CD4-positive, CD25-positive, alpha-beta regulatory T cell (primary cell): Measurements from ENCODE around the gene PCSK6. TPM values are rescaled to one million over a fixed set of nuclear protein-coding genes. Genes with fewer than 3 reads are reported as not detected.

Experiments used
- ATAC-seq, 2 donors: fragments of 150-1000 bp; cut with Tn5 transposase; one replicate each; pipeline ENCODE4 v1.10.0; 2021; ENCODE audit warnings: low read depth in 2 of 2, moderate number of reproducible peaks in 2 of 2, moderate library complexity in 1 of 2
- DNase-seq, 3 donors: peaks; one replicate each; pipeline versions ENCODE4 v3.0.0 to v3.0.0-alpha.2; 2012 to 2022; ENCODE audit warnings: mixed read lengths in 1 of 3
- H3K27ac ChIP-seq: one replicate; pipeline ENCODE4 v1.7.0; 2013; ENCODE audit warnings: mild to moderate bottlenecking, low read length; ENCODE audit not compliant: insufficient read depth, poor library complexity, severe bottlenecking
- H3K27me3 ChIP-seq: one replicate; pipeline ENCODE4 v1.7.0; 2013; ENCODE audit warnings: low read length; ENCODE audit not compliant: control insufficient read depth, insufficient read depth
- H3K36me3 ChIP-seq: one replicate; pipeline ENCODE4 v1.7.0; 2013; ENCODE audit warnings: mild to moderate bottlenecking, low read length, moderate library complexity; ENCODE audit not compliant: control insufficient read depth, insufficient read depth
- H3K4me1 ChIP-seq: 2 replicates; pipeline ENCODE4 v1.7.0; 2013; ENCODE audit warnings: mild to moderate bottlenecking, low read length; ENCODE audit not compliant: insufficient read depth, control insufficient read depth, poor library complexity, severe bottlenecking
- H3K4me3 ChIP-seq: one replicate; pipeline ENCODE4 v1.7.0; 2013; ENCODE audit warnings: low read depth, mild to moderate bottlenecking, low read length, moderate library complexity
- H3K9me3 ChIP-seq, 2 experiments: 1 replicate in 1 of 2; 2 replicates in 1 of 2; pipeline ENCODE4 v1.7.0; 2013; ENCODE audit warnings: low read length in 2 of 2, mild to moderate bottlenecking in 1 of 2, moderate library complexity in 1 of 2; ENCODE audit not compliant: control insufficient read depth in 2 of 2
- H3K27ac Mint-ChIP-seq, 3 donors: one replicate each; pipeline ENCODE4 v1.8.0; 2020 to 2022; ENCODE audit warnings: mild to moderate bottlenecking in 3 of 3, mixed read lengths in 3 of 3, moderate library complexity in 2 of 3
- H3K27me3 Mint-ChIP-seq: one replicate; pipeline ENCODE4 v1.8.0; 2022; ENCODE audit warnings: mild to moderate bottlenecking, mixed read lengths
- H3K36me3 Mint-ChIP-seq: one replicate; pipeline ENCODE4 v1.8.0; 2020; ENCODE audit warnings: mixed read lengths
- H3K4me1 Mint-ChIP-seq, 4 donors: one replicate each; pipeline ENCODE4 v1.8.0; 2020 to 2022; ENCODE audit warnings: mixed read lengths in 4 of 4, mild to moderate bottlenecking in 1 of 4
- H3K4me3 Mint-ChIP-seq, 4 donors: one replicate each; pipeline ENCODE4 v1.8.0; 2020 to 2022; ENCODE audit warnings: mild to moderate bottlenecking in 4 of 4, mixed read lengths in 4 of 4, moderate library complexity in 3 of 4
- H3K9me3 Mint-ChIP-seq, 7 donors: one replicate each; pipeline ENCODE4 v1.8.0; 2020 to 2022; ENCODE audit warnings: mixed read lengths in 7 of 7, mild to moderate bottlenecking in 3 of 7, moderate library complexity in 2 of 7
- polyA plus RNA-seq, 4 donors: library from polyadenylated mRNA; unstranded; fragments of 300-500 nt; fragmentation: Illumina TruSeq; gene quantifications; one replicate each; pipeline ENCODE4 v1.2.3, GENCODE V29; 2021
- total RNA-seq: library from RNA; stranded (reverse); gene quantifications from one replicate; pipeline ENCODE4 v1.2.3, GENCODE V29; 2022

Gene PCSK6
- total and polyA plus RNA-seq, 5 donors from 2014 or later: 0.07 to 1.1 (median 0.22) TPM; not detected in 1

DNA sequence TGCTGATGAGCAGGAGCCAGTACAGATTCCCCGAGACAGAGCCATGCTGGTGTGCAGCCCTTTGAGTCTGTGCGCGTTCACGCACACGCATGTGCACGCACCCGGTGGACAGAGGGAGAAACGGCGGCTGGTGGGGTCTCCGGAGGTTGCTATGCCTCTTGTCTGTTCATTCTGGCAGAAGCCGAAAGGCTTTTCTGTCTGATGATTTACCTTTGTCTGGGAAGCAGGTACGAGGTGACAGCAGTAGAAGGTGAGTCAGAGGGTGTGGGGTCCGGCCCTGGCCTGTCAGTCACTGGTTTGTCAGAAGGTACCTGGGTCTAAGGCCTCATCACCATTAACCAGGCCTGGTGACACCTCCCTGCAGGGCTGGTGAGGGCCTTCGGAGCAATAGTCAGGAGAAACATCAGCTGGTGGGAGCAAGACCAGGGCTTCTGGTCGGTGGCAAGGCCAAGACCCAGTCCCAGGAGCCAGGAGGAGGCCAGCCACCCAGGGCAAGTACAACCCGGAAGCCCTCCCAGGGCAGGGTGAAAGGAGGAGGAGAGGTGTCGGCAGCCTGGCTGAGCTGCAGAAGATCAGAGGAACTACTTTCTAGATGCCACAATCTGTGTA lies 7.5 kb downstream of the PCSK6 start:
- no peak for ATAC-seq
- DNase-seq: no peak
- Histone ChIP-seq H3K36me3 (no peaks in the 10 kb centered on the region), H3K9me3 (no peaks in the 10 kb centered on the region), H3K4me1 (no peaks in the 10 kb centered on the region), H3K27me3 (peaks cover 2% of the 10 kb centered on the region), H3K27ac (no peak overlapping the region), H3K4me3 (no peak overlapping the region)
- Mint-ChIP-seq H3K27ac (no peak overlapping the region), H3K4me3 (no peak overlapping the region), H3K9me3 (no peaks in the 10 kb centered on the region), H3K36me3 (no peaks in the 10 kb centered on the region), H3K27me3 (peaks cover 9% of the 10 kb centered on the region), H3K4me1 (no peaks in the 10 kb centered on the region)

DNA sequence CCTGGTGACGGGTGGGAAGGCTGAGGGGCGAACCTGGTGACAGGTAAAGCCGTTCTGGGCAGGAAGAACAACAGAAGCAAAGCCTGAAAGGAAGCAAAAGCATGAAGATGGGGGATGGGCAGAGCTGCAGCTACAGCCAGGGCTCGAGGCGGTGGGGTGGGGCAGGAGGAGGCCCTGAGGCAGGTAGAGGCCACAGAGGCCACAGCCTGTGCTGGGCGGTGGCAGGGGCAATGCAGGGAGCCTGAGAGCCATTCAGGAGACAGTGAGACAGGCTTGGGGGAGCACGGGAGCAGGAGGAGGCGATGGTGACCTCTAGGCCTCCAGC lies 8.2 kb downstream of the PCSK6 start:
- Mint-ChIP-seq H3K4me3 (no peak overlapping the region), H3K27me3 (peaks cover 3% of the 10 kb centered on the region), H3K4me1 (no peaks in the 10 kb centered on the region), H3K36me3 (no peaks in the 10 kb centered on the region), H3K9me3 (no peaks in the 10 kb centered on the region), H3K27ac (peak overlapping the region in 1 of 3 donors; percentile 55)
- H3K36me3 ChIP-seq: no peaks in the 10 kb centered on the region
- DNase-seq (no peak), ATAC-seq (no peak)
- no peaks in the 10 kb centered on the region for H3K4me1 ChIP-seq
- no peaks in the 10 kb centered on the region for H3K9me3 ChIP-seq
- H3K27ac ChIP-seq: no peak overlapping the region
- H3K4me3 ChIP-seq: no peak overlapping the region
- no peaks in the 10 kb centered on the region for H3K27me3 ChIP-seq

DNA sequence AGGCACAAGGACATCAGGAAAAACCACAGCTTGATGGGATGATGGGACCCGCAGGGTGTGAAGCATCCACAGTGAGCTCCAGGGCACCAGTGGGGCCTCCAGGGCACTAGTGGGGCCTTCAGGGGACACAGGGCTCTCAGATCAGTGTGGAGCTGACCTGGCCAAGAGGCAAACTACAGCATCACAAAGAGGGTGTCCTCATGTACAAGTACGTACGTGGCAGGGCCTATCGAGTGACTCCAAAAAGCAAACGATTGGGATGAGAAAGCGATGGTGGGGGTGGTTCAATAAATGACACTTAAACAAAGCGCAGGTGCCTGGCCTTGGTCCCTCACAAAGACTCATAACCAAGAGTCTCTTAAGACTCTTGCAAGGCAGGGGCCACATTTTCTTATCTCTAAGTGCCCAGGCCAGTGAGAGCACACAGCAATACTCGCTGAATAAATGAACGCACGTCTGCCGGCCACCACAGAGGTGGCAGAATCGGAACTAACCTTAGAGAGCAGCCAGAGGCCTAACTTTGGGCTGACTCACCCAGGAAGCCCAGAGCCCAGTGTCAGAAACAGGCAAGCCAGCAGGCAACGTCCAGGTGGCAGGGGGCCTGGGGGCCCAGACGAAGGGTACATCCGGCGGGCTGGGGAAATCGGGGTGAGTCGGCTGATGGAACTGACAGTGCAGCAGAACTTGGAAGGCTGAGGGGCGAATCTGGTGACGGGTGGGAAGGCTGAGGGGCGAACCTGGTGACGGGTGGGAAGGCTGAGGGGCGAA lies 8.7 kb downstream of the PCSK6 start:
- H3K36me3 ChIP-seq: no peaks in the 10 kb centered on the region
- Mint-ChIP-seq H3K27ac (peak overlapping the region in 1 of 3 donors; percentile 55), H3K4me3 (no peak overlapping the region), H3K4me1 (no peaks in the 10 kb centered on the region), H3K9me3 (no peaks in the 10 kb centered on the region), H3K36me3 (no peaks in the 10 kb centered on the region), H3K27me3 (no peaks in the 10 kb centered on the region)
- ATAC-seq (no peak), DNase-seq (no peak)
- H3K27ac ChIP-seq: no peak overlapping the region
- H3K9me3 ChIP-seq: no peaks in the 10 kb centered on the region
- H3K27me3 ChIP-seq: no peaks in the 10 kb centered on the region
- no peak overlapping the region for H3K4me3 ChIP-seq
- H3K4me1 ChIP-seq: no peaks in the 10 kb centered on the region

DNA sequence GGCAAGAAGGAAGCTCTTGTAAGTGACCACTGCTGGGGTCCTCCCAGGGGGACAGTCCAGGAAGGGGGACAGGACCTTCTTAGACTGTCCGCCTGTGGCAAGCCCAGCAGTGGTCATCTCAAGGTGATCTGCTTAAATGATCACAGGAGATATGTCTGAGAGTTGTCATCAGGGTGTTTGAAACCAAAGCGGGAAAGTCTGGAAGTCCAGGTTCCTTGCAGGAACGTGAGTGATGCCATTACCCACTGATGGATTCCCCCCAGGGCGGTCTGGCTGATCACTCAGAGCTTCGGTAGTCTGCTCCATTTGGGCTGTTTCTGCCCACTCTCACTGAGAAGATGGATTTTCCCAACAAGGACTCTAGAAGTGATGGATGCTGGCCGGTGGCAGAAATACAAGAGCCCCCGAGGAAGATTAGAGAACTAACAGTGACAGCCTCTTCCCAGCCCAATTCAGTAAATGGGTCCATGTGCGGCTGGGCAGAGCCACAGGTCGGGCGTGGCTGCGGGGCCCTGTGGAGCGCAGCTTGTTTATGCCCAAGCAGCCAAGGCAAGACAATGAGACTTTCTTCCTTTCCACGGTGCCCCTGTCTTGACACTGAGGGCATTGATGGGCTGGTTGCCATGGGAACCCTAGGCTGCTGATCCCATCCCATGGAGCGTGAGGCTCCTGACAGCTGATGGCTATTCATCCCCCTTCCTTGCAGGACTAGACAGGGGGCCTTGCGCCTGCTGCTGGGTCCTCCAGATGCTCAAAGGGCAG lies 9.5 kb downstream of the PCSK6 start:
- no peaks in the 10 kb centered on the region for H3K36me3 Mint-ChIP-seq
- no peaks in the 10 kb centered on the region for H3K4me1 ChIP-seq
- H3K9me3 ChIP-seq: no peaks in the 10 kb centered on the region
- H3K4me3 Mint-ChIP-seq: no peak overlapping the region
- ATAC-seq (no peak), DNase-seq (no peak)
- H3K4me1 Mint-ChIP-seq: no peaks in the 10 kb centered on the region
- no peaks in the 10 kb centered on the region for H3K36me3 ChIP-seq
- H3K4me3 ChIP-seq: no peak overlapping the region
- H3K27me3 Mint-ChIP-seq: peaks cover 2% of the 10 kb centered on the region
- H3K27ac ChIP-seq: no peak overlapping the region
- H3K9me3 Mint-ChIP-seq: no peaks in the 10 kb centered on the region
- H3K27me3 ChIP-seq: no peaks in the 10 kb centered on the region
- no peak overlapping the region for H3K27ac Mint-ChIP-seq

DNA sequence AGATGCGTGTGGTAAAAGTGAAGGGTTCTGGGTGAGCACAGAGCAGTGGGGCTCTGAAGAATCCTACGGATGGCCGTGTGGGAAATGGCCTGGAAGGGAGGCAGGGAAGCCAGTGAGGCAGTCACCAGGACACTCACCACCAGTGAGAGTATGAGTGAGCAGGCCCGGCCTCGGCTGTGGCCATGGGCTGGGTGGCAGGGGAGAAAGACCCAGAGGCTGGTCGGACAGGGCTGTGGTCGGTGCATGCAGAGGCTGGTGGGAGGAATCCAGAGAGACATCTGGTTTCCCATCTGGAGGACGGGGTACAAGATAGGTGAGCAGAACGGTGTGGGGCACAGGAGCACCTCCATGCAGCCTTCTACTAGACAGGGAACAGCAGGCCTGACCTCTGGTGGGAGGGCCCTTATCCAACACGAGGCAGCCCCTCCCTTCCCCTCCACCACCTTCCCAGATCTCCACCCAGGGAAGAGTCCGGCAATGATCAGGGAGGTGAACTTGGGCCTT lies 10.1 kb downstream of the PCSK6 start:
- Histone ChIP-seq H3K4me1 (no peaks in the 10 kb centered on the region), H3K4me3 (no peak overlapping the region), H3K36me3 (no peaks in the 10 kb centered on the region), H3K27ac (no peak overlapping the region), H3K27me3 (no peaks in the 10 kb centered on the region), H3K9me3 (no peaks in the 10 kb centered on the region)
- DNase-seq (no peak), ATAC-seq (no peak)
- H3K9me3 Mint-ChIP-seq: peaks cover 0 to 2% (median 0%) of the 10 kb centered on the region in 7 donors
- H3K27me3 Mint-ChIP-seq: peaks cover 5% of the 10 kb centered on the region
- H3K27ac Mint-ChIP-seq: peak overlapping the region in 1 of 3 donors; percentile 52
- no peak overlapping the region for H3K4me3 Mint-ChIP-seq
- H3K36me3 Mint-ChIP-seq: no peaks in the 10 kb centered on the region
- H3K4me1 Mint-ChIP-seq: no peaks in the 10 kb centered on the region

DNA sequence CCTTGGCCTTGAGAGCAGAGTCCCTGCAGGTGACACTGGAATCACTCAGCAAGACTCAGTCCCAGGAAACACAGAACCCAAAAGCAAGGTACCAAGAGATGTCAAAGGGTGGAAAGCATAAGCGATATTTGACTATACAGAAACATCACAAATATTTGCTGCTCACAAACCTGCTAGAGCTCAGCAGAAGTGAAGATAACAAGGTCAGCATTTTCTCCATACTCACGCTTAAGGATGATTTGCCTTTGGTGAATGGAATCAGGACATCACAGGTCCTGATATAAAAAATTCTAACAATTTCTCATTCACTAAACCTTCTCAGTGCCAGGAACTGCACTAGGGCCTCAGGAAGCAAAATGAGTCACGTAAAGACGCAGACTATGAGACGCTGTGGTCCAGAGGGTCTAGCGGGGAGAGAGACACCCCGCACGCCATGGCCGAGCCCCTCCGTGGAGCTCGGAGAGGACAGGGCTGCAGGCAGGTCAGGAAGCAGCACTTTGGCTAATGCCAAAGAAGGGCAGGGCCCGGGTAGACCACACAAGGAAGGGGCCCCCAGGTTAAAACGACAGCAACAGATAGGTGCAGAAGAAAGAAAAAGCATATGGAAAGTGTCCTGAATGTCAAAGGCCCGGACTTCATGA lies 10.7 kb downstream of the PCSK6 start:
- no peak overlapping the region for H3K4me3 ChIP-seq
- ATAC-seq: no peak
- no peak overlapping the region for H3K27ac Mint-ChIP-seq

DNA sequence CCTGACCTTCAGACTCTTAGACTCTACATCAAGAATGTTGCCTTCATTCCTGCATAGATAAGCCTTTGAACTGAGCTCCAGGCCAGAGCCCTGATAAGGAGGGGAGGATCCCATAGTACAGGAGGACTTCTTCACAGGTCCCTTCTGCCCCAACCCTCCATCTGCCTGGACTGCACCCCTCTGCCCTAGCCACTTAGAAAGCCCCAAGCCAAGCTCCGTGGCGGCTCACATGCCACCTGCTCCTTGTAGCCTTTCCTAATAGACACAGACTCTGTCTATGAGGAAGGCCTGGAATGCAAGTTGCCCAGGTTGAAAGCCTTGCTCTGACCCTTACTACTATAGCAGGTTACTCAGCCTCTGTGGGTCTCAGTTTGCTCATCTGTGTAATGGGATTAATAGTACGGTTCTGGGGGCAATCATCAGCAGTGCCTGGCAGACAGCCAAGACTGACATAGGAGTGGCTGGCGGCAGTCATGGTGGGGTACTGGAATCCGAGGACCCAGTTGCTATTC lies 11.6 kb downstream of the PCSK6 start:
- Histone ChIP-seq H3K4me3 (no peak overlapping the region), H3K27me3 (no peaks in the 10 kb centered on the region), H3K36me3 (no peaks in the 10 kb centered on the region), H3K4me1 (no peaks in the 10 kb centered on the region), H3K27ac (no peak overlapping the region), H3K9me3 (no peaks in the 10 kb centered on the region)
- Mint-ChIP-seq H3K36me3 (no peaks in the 10 kb centered on the region), H3K27ac (no peak overlapping the region), H3K9me3 (peaks cover 0 to 2% (median 0%) of the 10 kb centered on the region in 7 donors), H3K27me3 (peaks cover 5% of the 10 kb centered on the region), H3K4me3 (no peak overlapping the region), H3K4me1 (no peaks in the 10 kb centered on the region)
- ATAC-seq: no peak
- no peak for DNase-seq

More for the DNA sequence above, 10.7 kb downstream of the PCSK6 start:
- H3K27me3 Mint-ChIP-seq: peaks cover 5% of the 10 kb centered on the region
- no peaks in the 10 kb centered on the region for H3K9me3 ChIP-seq
- H3K36me3 ChIP-seq: no peaks in the 10 kb centered on the region
- no peak for DNase-seq
- H3K4me1 ChIP-seq: no peaks in the 10 kb centered on the region
- no peaks in the 10 kb centered on the region for H3K36me3 Mint-ChIP-seq
- no peak overlapping the region for H3K27ac ChIP-seq
- no peak overlapping the region for H3K4me3 Mint-ChIP-seq
- peaks cover 0 to 2% (median 0%) of the 10 kb centered on the region in 7 donors for H3K9me3 Mint-ChIP-seq
- H3K27me3 ChIP-seq: no peaks in the 10 kb centered on the region
- no peaks in the 10 kb centered on the region for H3K4me1 Mint-ChIP-seq
